GM23338 (cell line): ENCODE measurements around the gene SNRNP35.

Source experiments
- CREB1 ChIP-seq: fragments of 250-450 bp; sonication (Bioruptor Pico); IDR thresholded peaks from 2 replicates; pipeline ENCODE4 v1.5.0; 2020; ENCODE audit warnings: low read depth, mild to moderate bottlenecking, moderate library complexity
- CTCF ChIP-seq, 2 experiments: fragments of 200-600 bp in 1 of 2; sonication (generic) in 1 of 2; conservative IDR thresholded peaks; 2 replicates each; pipeline versions ENCODE4 v1.5.1 to v1.6.1; 2016 to 2017; ENCODE audit warnings: antibody characterized with exemption in 2 of 2, low read depth in 2 of 2, mild to moderate bottlenecking in 2 of 2, moderate library complexity in 1 of 2
- EZH2 ChIP-seq: fragments of 200-600 bp; sonication (generic); IDR thresholded peaks from one replicate; pipeline ENCODE4 v1.8.0; 2017; ENCODE audit warnings: antibody characterized with exemption, mild to moderate bottlenecking, low read depth; ENCODE audit not compliant: unreplicated experiment
- EZH2phosphoT487 ChIP-seq: fragments of 200-600 bp; sonication (generic); IDR thresholded peaks from one replicate; pipeline ENCODE4 v1.8.1; 2018; ENCODE audit warnings: antibody characterized with exemption; ENCODE audit not compliant: unreplicated experiment
- POLR2AphosphoS5 ChIP-seq: IDR thresholded peaks from 2 replicates; pipeline ENCODE4 v1.6.1; 2016; ENCODE audit warnings: antibody characterized with exemption, low read depth
- REST ChIP-seq: IDR thresholded peaks from one replicate; pipeline ENCODE4 v1.6.1; 2018; ENCODE audit warnings: antibody characterized with exemption; ENCODE audit not compliant: unreplicated experiment
- STAT1 ChIP-seq: IDR thresholded peaks from one replicate; pipeline ENCODE4 v1.6.1; 2016; ENCODE audit warnings: antibody characterized with exemption; ENCODE audit not compliant: unreplicated experiment

DNA sequence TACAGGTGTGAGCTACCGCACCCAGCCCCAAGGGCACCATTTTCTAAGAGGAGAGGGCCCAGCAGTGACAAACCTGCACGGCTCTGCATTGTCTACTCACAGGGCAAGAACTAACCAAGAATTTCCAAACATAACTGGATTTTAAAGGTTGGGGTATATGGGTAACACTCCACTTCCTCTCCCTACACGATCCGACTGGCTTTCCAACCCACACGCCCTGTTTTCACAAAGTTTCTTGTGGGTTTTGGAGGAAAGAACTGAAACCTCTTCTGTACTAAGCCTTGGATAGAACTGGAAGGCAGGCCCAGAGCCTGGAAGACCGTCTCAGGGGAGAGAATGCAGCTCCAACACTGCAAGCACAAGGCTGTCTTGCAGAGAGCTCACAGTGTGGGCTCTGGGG lies 24.9 kb downstream of the SNRNP35 start:
- TF ChIP-seq CTCF (conservative IDR thresholded peaks at IDR 0.05; ENCODE audit: low read depth in 2 of 2): no peak
- no peak for TF ChIP-seq REST
- no peak for TF ChIP-seq EZH2
- no peak for TF ChIP-seq CREB1
- no peak for TF ChIP-seq STAT1
- TF ChIP-seq POLR2AphosphoS5: no peak
- TF ChIP-seq EZH2phosphoT487: no peak
